ENCODE results near the gene RNF144B. TPM values are rescaled to one million over a fixed set of nuclear protein-coding genes. Genes with fewer than 3 reads are reported as not detected.

The RNF144B gene
- total RNA-seq, 1 experiment from 2014 or later = 2.3 TPM

GRCh38 chr6:18380851-18381250 lies 6.3 kb upstream of the RNF144B start:
- Histone ChIP-seq H2AK5ac (ENCODE audit: insufficient read length, low read length) (no peak overlapping the region), H3T11ph (ENCODE audit: low read length) (no peak overlapping the region)
- H3K4me1 Mint-ChIP-seq = no peaks in the 10 kb centered on the region; a peak in 2 of 4 replicates

More at GRCh38 chr6:18380851-18381250, 6.3 kb upstream of the RNF144B start:
- Histone ChIP-seq H3K23me2 (ENCODE audit: insufficient read length, low read depth, low read length, poor library complexity, severe bottlenecking) (no peaks in the 10 kb centered on the region), H4K5ac (ENCODE audit: insufficient read length, low read depth, low read length) (no peak overlapping the region), H3K14ac (ENCODE audit: insufficient read depth, low read length) (no peak overlapping the region), H2BK20ac (ENCODE audit: low read depth, low read length, poor library complexity, severe bottlenecking) (no peak overlapping the region), H2BK120ac (ENCODE audit: low read depth, low read length, poor library complexity, severe bottlenecking) (no peak overlapping the region), H3K27me3 (ENCODE audit: insufficient read depth, low read length) (no peaks in the 10 kb centered on the region), H2BK15ac (ENCODE audit: low read depth, low read length) (no peak overlapping the region), H3K4me1 (ENCODE audit: insufficient read depth, low read length) (no peaks in the 10 kb centered on the region), H4K91ac (ENCODE audit: insufficient read length, low read depth, low read length) (no peak overlapping the region), H3K9me3 (ENCODE audit: control insufficient read depth, low read depth, low read length) (no peaks in the 10 kb centered on the region), H3K9ac (ENCODE audit: extremely low read depth, insufficient read length, low read length) (no peak overlapping the region), H3K79me2 (ENCODE audit: insufficient read depth, low read length) (no peaks in the 10 kb centered on the region), H3K4ac (ENCODE audit: low read depth, low read length) (no peak overlapping the region), H4K8ac (replicated peaks; ENCODE audit: insufficient read length, low read depth, low read length) (no peak overlapping the region), H3K4me2 (ENCODE audit: insufficient read depth, insufficient read length, low read length) (no peak overlapping the region), H2BK12ac (ENCODE audit: insufficient read length, low read depth, low read length) (no peak overlapping the region), H4K20me1 (ENCODE audit: control insufficient read depth, insufficient read depth, insufficient read length) (peaks cover 2% of the 10 kb centered on the region), H3K18ac (ENCODE audit: insufficient read length, low read depth, low read length) (no peak overlapping the region), H2AFZ (ENCODE audit: low read length) (no peak overlapping the region), H3K79me1 (ENCODE audit: insufficient read depth, low read depth, low read length, poor library complexity, severe bottlenecking) (no peaks in the 10 kb centered on the region), H3K56ac (ENCODE audit: insufficient read length, low read depth, low read length) (no peak overlapping the region), H3K23ac (ENCODE audit: insufficient read length, low read depth, low read length) (no peak overlapping the region), H3K27ac (ENCODE audit: insufficient read length, low read depth, low read length) (no peak overlapping the region), H2BK5ac (ENCODE audit: insufficient read length, low read length) (no peak overlapping the region)
- DNase-seq = no peak
- Mint-ChIP-seq H3K27me3 (ENCODE audit: low read depth) (no peaks in the 10 kb centered on the region), H3K27ac (no peak overlapping the region), H3K9me3 (no peaks in the 10 kb centered on the region), H3K4me3 (no peak overlapping the region), H3K36me3 (ENCODE audit: insufficient read depth in 1 of 3, low read depth in 3 of 3) (no peaks in the 10 kb centered on the region; a peak in 1 of 7 replicates)
- no CpG with 5 or more reads among the region's 4 CpGs for WGBS (ENCODE audit: extremely low coverage, insufficient read length, low lambda C conversion rate)
- no peak for TF ChIP-seq CTCF (conservative IDR thresholded peaks at IDR 0.05)

Data from H9 (cell line).